Peyer's patch (tissue), 4 donors: ENCODE results near the gene GALNS. TPM values are rescaled to one million over a fixed set of nuclear protein-coding genes. Genes with fewer than 3 reads are reported as not detected.

Experiments used
- DNase-seq, 3 donors: peaks; one replicate each; pipeline ENCODE4 v3.0.0-alpha.2; 2017 to 2019
- H3K27ac ChIP-seq, 4 donors: fragments of 200-600 bp; sonication (generic); one replicate each; pipeline ENCODE4 v1.5.1; 2016 to 2019
- H3K27me3 ChIP-seq, 2 donors: fragments of 200-600 bp; sonication (generic); one replicate each; pipeline ENCODE4 v1.5.1; 2019
- H3K36me3 ChIP-seq, 3 donors: fragments of 200-600 bp; sonication (generic); one replicate each; pipeline ENCODE4 v1.5.1; 2016 to 2019
- H3K4me1 ChIP-seq, 4 donors: fragments of 200-600 bp; sonication (generic); one replicate each; pipeline ENCODE4 v1.5.1; 2016 to 2019
- H3K4me3 ChIP-seq, 4 donors: fragments of 200-600 bp; sonication (generic); 1 replicate in 3 of 4; 2 replicates in 1 of 4; pipeline ENCODE4 v1.5.1; 2016 to 2019; ENCODE audit warnings: mild to moderate bottlenecking in 1 of 4
- H3K9me3 ChIP-seq, 4 donors: fragments of 200-600 bp; sonication (generic); one replicate each; pipeline ENCODE4 v1.5.1; 2016 to 2019; ENCODE audit warnings: mild to moderate bottlenecking in 1 of 4
- POLR2A ChIP-seq, 2 donors: fragments of 450-650 bp; IDR thresholded peaks; one replicate each; pipeline ENCODE4 v1.5.1; 2017; ENCODE audit warnings: antibody characterized with exemption in 2 of 2, mild to moderate bottlenecking in 2 of 2, moderate library complexity in 2 of 2
- total RNA-seq, 4 donors: library from RNA; depleted of rRNA; stranded (reverse); fragments of >200 nt; gene quantifications; one replicate each; pipeline ENCODE4 v1.1.0, GENCODE V29; 2016
- TF ChIP-seq, protein P1 (sequence below), 6 experiments: fragments of 450-650 bp in 4 of 6; fragments of 200-600 bp in 2 of 6; sonication (generic) in 1 of 6; IDR thresholded peaks; one replicate each; pipeline ENCODE4 v1.5.1; 2017 to 2019; ENCODE audit warnings: antibody characterized with exemption in 6 of 6, mild to moderate bottlenecking in 3 of 6, moderate library complexity in 1 of 6

The GALNS gene
- total RNA-seq, 4 donors from 2014 or later, result 46.4 to 180 (median 133) TPM

DNA sequence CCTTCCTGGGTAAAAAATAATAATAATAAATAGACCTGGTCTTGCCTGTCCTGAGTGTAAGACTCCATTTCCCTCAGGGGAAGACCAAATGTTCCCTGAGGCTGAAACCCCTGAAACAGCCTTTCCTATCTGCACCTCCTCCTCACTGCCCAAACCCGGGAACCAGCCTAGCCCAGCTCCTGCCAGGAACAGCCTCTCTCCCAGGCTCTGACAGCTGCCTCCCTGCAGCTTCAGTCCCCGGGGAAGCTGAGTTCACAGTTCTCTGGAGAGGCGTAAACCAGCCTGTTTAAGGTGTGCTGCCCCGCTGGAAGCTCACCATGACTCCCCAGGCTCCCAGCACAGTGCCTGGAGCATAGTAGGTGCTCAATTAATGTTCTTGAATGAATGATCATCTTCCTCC is 60.5 kb downstream of the GALNS start:
- Histone ChIP-seq H3K27ac (no peak overlapping the region), H3K36me3 (no peaks in the 10 kb centered on the region), H3K27me3 (no peaks in the 10 kb centered on the region), H3K9me3 (no peaks in the 10 kb centered on the region), H3K4me1 (peaks cover 0 to 16% (median 4%) of the 10 kb centered on the region in 4 donors), H3K4me3 (no peak overlapping the region)
- no peak for DNase-seq
- TF ChIP-seq, protein P1, sequence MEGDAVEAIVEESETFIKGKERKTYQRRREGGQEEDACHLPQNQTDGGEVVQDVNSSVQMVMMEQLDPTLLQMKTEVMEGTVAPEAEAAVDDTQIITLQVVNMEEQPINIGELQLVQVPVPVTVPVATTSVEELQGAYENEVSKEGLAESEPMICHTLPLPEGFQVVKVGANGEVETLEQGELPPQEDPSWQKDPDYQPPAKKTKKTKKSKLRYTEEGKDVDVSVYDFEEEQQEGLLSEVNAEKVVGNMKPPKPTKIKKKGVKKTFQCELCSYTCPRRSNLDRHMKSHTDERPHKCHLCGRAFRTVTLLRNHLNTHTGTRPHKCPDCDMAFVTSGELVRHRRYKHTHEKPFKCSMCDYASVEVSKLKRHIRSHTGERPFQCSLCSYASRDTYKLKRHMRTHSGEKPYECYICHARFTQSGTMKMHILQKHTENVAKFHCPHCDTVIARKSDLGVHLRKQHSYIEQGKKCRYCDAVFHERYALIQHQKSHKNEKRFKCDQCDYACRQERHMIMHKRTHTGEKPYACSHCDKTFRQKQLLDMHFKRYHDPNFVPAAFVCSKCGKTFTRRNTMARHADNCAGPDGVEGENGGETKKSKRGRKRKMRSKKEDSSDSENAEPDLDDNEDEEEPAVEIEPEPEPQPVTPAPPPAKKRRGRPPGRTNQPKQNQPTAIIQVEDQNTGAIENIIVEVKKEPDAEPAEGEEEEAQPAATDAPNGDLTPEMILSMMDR (IDR thresholded peaks at IDR 0.05), result no peak
- TF ChIP-seq POLR2A (IDR thresholded peaks at IDR 0.05), result no peak

DNA sequence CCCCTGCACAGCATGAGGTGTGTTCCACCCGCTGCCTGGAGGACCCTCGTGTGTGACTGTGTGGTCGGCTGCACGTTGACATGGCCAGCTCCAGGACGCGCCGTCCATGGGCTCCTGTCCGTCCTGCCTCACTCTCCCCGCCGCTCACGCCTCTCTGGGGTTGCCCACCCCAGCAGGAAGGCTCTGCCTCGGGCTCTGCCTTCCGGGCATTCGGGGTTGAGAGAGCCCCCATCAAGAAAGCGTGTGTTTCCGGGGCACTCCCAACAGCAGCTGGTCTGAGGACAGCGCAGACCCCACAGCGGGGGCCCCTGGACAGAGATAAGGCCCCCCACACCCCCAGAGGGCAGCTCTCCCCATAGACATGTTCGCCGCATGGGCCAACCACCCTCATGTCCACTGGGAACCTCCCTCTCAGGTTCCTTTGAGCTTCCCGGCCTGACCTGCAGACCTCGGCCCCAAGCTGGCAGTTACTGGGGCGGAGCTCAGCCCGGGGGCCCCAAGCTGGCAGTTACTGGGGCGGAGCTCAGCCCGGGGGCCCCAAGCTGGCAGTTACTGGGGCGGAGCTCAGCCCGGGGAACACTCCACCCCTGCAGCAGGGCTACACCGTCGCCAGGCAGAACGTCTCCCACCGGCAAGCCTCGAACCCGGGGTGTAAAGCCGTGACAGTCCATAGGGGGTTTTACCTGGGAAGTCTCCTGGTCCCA is 63.3 kb downstream of the GALNS start:
- DNase-seq, result no peak
- Histone ChIP-seq H3K36me3 (no peaks in the 10 kb centered on the region), H3K4me1 (peaks cover 0 to 26% (median 9%) of the 10 kb centered on the region in 4 donors), H3K9me3 (no peaks in the 10 kb centered on the region), H3K27me3 (no peaks in the 10 kb centered on the region), H3K4me3 (no peak overlapping the region), H3K27ac (peak overlapping the region in 1 of 4 donors; percentile 35)
- TF ChIP-seq, protein P1 (IDR thresholded peaks at IDR 0.05), result no peak
- no peak for TF ChIP-seq POLR2A (IDR thresholded peaks at IDR 0.05)

DNA sequence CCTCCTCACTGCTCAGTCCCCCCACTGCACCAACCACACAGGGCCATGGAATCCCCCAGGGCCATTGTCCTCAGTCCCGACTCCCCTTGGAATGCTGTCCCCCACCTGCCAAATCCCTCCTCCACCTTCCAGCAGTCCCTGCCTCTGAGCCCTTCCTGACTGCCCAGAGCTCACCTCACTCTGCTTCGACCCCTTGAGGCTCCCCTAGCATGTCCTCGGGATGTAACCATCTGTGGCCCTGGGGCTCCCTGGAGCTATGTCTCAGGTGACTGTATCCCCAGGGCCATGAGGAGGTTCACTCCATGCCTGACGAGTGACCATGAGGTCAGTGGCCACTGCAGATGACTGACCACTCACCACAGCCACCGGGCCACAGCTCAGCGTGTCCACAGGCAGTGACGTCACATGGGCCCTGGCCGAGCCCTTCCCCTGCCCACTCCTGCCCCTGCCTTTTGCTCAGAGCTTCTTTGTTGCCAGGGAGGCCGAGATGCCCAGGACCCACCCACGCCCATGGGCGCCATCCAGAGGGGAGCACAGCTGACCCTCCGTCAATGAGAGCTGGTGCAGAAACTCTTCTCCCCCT is 64.0 kb downstream of the GALNS start:
- no peaks in the 10 kb centered on the region for H3K36me3 ChIP-seq
- no peaks in the 10 kb centered on the region for H3K27me3 ChIP-seq
- H3K9me3 ChIP-seq, result no peaks in the 10 kb centered on the region
- H3K4me1 ChIP-seq, result peaks cover 0 to 26% (median 9%) of the 10 kb centered on the region in 4 donors
- H3K4me3 ChIP-seq, result no peak overlapping the region
- no peak for DNase-seq
- H3K27ac ChIP-seq, result peak overlapping the region in 1 of 4 donors; percentile 35
- no peak for TF ChIP-seq POLR2A (IDR thresholded peaks at IDR 0.05)
- TF ChIP-seq, protein P1 (IDR thresholded peaks at IDR 0.05), result no peak

DNA sequence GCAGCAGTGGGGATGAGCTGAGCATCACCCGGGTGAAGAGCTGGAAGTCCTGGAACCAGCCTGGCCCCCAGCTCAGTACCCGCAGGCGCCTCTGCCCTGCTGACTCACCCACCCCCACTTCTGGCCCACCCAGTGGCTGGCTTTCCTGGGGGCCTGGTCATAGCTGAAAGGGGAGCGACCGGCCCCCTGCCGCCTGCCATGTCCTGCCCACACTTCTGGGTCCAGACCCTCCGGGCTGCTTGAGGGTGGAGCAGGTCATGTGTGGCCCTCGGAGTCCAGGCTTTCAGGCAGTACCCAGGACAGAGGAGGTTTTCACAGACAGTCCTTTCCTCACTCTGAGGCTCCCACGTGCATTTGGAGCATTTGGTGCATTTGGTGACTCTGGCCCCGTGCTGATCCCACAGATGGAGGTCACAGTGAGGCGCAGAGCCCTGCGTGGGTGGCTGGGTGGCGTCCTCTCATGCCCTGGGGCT is 64.6 kb downstream of the GALNS start:
- Histone ChIP-seq H3K9me3 (no peaks in the 10 kb centered on the region), H3K27ac (peak overlapping the region in 1 of 4 donors; percentile 59), H3K36me3 (no peaks in the 10 kb centered on the region), H3K4me3 (no peak overlapping the region), H3K27me3 (no peaks in the 10 kb centered on the region), H3K4me1 (peaks cover 0 to 26% (median 9%) of the 10 kb centered on the region in 4 donors)
- no peak for TF ChIP-seq POLR2A (IDR thresholded peaks at IDR 0.05)
- TF ChIP-seq, protein P1 (IDR thresholded peaks at IDR 0.05), result no peak
- no peak for DNase-seq

DNA sequence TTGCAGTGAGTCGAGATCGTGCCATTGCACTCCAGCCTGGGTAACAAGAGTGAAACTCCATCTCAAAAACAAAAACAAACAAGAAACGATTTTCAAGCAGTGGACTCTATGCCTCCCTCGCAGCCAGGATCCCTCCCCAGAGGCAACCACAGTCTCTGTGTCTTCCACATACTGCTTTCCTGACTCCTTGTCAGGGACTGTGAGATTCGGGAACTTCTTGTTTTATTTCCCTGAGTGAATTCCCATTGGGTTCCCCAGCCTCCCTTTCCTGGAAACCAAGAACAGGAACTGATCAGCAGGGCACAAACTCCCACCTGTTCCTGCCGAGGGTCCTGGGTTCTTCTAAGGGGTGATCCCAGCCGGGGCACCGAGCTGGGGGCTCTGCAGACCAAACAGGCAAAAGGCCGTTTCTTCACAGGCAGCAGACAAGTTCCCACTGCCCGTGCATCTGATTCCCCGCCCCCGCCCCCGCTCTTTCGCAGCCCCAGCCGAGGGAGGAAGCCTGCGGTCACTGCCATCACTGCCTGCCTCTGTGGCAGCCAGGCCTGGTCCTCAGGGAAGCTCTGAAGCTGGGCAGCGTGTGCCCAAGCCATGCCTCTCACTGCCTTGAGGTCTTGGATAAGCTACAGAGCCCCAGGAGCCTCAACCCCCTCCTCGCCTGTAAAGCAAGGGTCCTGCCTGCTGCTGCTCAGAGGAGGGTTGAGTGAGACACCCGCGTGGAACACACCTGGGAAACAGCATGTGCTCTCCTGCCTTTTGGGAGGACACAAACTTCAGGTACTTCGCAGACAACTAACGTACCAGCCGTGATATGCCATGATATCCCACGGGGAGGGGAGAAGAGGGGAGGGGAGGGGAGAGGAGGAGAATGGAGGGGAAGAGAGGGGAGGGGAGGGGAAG is 66.2 kb downstream of the GALNS start:
- peak overlapping the region; percentile 37 to 78 (median 65) for H3K27ac ChIP-seq

More for the DNA sequence above, 66.2 kb downstream of the GALNS start:
- Histone ChIP-seq H3K4me1 (peaks cover 0 to 29% (median 9%) of the 10 kb centered on the region in 4 donors), H3K27me3 (no peaks in the 10 kb centered on the region), H3K9me3 (no peaks in the 10 kb centered on the region), H3K36me3 (no peaks in the 10 kb centered on the region), H3K4me3 (peak overlapping the region in 1 of 4 donors; percentile 9)
- TF ChIP-seq, protein P1 (IDR thresholded peaks at IDR 0.05), result no peak
- TF ChIP-seq POLR2A (IDR thresholded peaks at IDR 0.05), result no peak
- peak in 2 of 3 donors; percentile 83 to 86 for DNase-seq
